CD4-positive, alpha-beta memory T cell (primary cell): ENCODE measurements around the gene RAP1A. TPM values are rescaled to one million over a fixed set of nuclear protein-coding genes. Genes with fewer than 3 reads are reported as not detected.
A peak's percentile ranks its signal among the peaks of the same experiment; 100 is the strongest.

ENCODE experiments used
- CTCF ChIA-PET: fragments of 350-600 bp; sonication (Branson Sonifier 250); formaldehyde crosslinking; loops from one replicate; lab custom pipeline; 2021; ENCODE audit warnings: inconsistent platforms; ENCODE audit not compliant: partially characterized antibody; lab: Charles Lee
- POLR2A ChIA-PET: fragments of 350-600 bp; sonication (Branson Sonifier 250); formaldehyde crosslinking; loops from one replicate; lab custom pipeline; 2021; ENCODE audit not compliant: partially characterized antibody; lab: Charles Lee
- DNase-seq, 5 donors: peaks; one replicate each; pipeline versions ENCODE4 v3.0.0 to v3.0.0-alpha.2; 2020 to 2022; ENCODE audit warnings: mixed read lengths in 1 of 5
- H3K27ac ChIP-seq: one replicate; pipeline ENCODE4 v1.7.0; 2013; ENCODE audit warnings: low read depth, low read length
- H3K27me3 ChIP-seq: 2 replicates; pipeline ENCODE4 v1.7.0; 2013; ENCODE audit warnings: mild to moderate bottlenecking, low read length, moderate library complexity; ENCODE audit not compliant: insufficient read depth
- H3K36me3 ChIP-seq: 2 replicates; pipeline ENCODE4 v1.7.0; 2013; ENCODE audit warnings: mild to moderate bottlenecking, low read length, moderate library complexity; ENCODE audit not compliant: insufficient read depth
- H3K4me1 ChIP-seq: 2 replicates; pipeline ENCODE4 v1.7.0; 2013; ENCODE audit warnings: mild to moderate bottlenecking, low read length, moderate library complexity; ENCODE audit not compliant: insufficient read depth
- H3K4me3 ChIP-seq, 2 donors: one replicate each; pipeline ENCODE4 v1.7.0; 2013; ENCODE audit warnings: low read length in 2 of 2, mild to moderate bottlenecking in 1 of 2
- H3K9me3 ChIP-seq, 2 donors: one replicate each; pipeline ENCODE4 v1.7.0; 2013; ENCODE audit warnings: low read length in 2 of 2, control low read depth in 1 of 2; ENCODE audit not compliant: control insufficient read depth in 1 of 2
- H3K27ac Mint-ChIP-seq, 7 donors: one replicate each; pipeline ENCODE4 v1.8.0; 2020 to 2021; ENCODE audit warnings: mixed read lengths in 7 of 7, mild to moderate bottlenecking in 6 of 7, inconsistent platforms in 3 of 7, moderate library complexity in 3 of 7
- H3K27me3 Mint-ChIP-seq, 2 donors: one replicate each; pipeline ENCODE4 v1.8.0; 2020 to 2021; ENCODE audit warnings: mixed read lengths in 2 of 2
- H3K36me3 Mint-ChIP-seq, 2 donors: one replicate each; pipeline ENCODE4 v1.8.0; 2020 to 2021; ENCODE audit warnings: mixed read lengths in 2 of 2, inconsistent platforms in 1 of 2, mild to moderate bottlenecking in 1 of 2
- H3K4me1 Mint-ChIP-seq, 4 donors: one replicate each; pipeline ENCODE4 v1.8.0; 2020 to 2021; ENCODE audit warnings: mixed read lengths in 4 of 4, mild to moderate bottlenecking in 1 of 4
- H3K4me3 Mint-ChIP-seq, 8 donors: one replicate each; pipeline ENCODE4 v1.8.0; 2020 to 2021; ENCODE audit warnings: mixed read lengths in 8 of 8, mild to moderate bottlenecking in 7 of 8, moderate library complexity in 6 of 8, inconsistent platforms in 3 of 8
- H3K9me3 Mint-ChIP-seq, 8 donors: one replicate each; pipeline ENCODE4 v1.8.0; 2020 to 2021; ENCODE audit warnings: mixed read lengths in 8 of 8, mild to moderate bottlenecking in 5 of 8, inconsistent platforms in 3 of 8, moderate library complexity in 1 of 8
- intact Hi-C: fragments of 100-400 bp; cut with micrococcal nuclease; formaldehyde crosslinking; loops from one replicate; pipeline ENCODE4 v1.15.1; 2023
- polyA plus RNA-seq, 2 donors: library from polyadenylated mRNA; unstranded; fragments of 300-500 nt; fragmentation: Illumina TruSeq; gene quantifications; one replicate each; pipeline ENCODE4 v1.2.3, GENCODE V29; 2021
- total RNA-seq, 2 experiments: library from RNA; stranded (reverse); gene quantifications; one replicate each; pipeline ENCODE4 v1.2.3, GENCODE V29; 2021

RAP1A gene
- total and polyA plus RNA-seq, 4 experiments from 2014 or later: 67.2 to 134 (median 108) TPM

- intact Hi-C loops: no loop called here
- no peaks in the 10 kb centered on the region for H3K36me3 Mint-ChIP-seq
- no peak overlapping the region for H3K27ac ChIP-seq
- peaks cover 3 to 10% (median 7%) of the 10 kb centered on the region in 4 donors for H3K4me1 Mint-ChIP-seq
- H3K4me3 Mint-ChIP-seq: no peak overlapping the region
- CTCF ChIA-PET: interaction anchor here (1.5 kb wide), 1 partner anchor 14 kb away, joined by 5 read pairs; no protein-coding TSS in a partner anchor
- no peaks in the 10 kb centered on the region for H3K9me3 ChIP-seq
- peak overlapping the region in 2 of 7 donors; percentile 52 to 59 for H3K27ac Mint-ChIP-seq
- no peaks in the 10 kb centered on the region for H3K36me3 ChIP-seq
- H3K27me3 Mint-ChIP-seq: peaks cover 0 to 8% of the 10 kb centered on the region in 2 donors
- peaks cover 10% of the 10 kb centered on the region for H3K4me1 ChIP-seq
- no peak for DNase-seq
- peaks cover 0 to 2% (median 0%) of the 10 kb centered on the region in 8 donors for H3K9me3 Mint-ChIP-seq
- H3K27me3 ChIP-seq: peaks cover 10% of the 10 kb centered on the region
- no peak overlapping the region for H3K4me3 ChIP-seq
- POLR2A ChIA-PET: no interaction called here
Observed at GRCh38 chr1:111733183-111733991, 113.8 kb downstream of the RAP1A start.

- H3K9me3 ChIP-seq: no peaks in the 10 kb centered on the region
- POLR2A ChIA-PET: no interaction called here
- H3K4me3 Mint-ChIP-seq: no peak overlapping the region
- intact Hi-C loops: no loop called here
- H3K9me3 Mint-ChIP-seq: peaks cover 0 to 2% (median 0%) of the 10 kb centered on the region in 8 donors
- H3K27me3 ChIP-seq: peaks cover 10% of the 10 kb centered on the region
- H3K36me3 ChIP-seq: no peaks in the 10 kb centered on the region
- H3K36me3 Mint-ChIP-seq: no peaks in the 10 kb centered on the region
- H3K27ac ChIP-seq: no peak overlapping the region
- peaks cover 0 to 11% of the 10 kb centered on the region in 2 donors for H3K27me3 Mint-ChIP-seq
- H3K27ac Mint-ChIP-seq: no peak overlapping the region
- H3K4me1 Mint-ChIP-seq: peaks cover 5 to 15% (median 11%) of the 10 kb centered on the region in 4 donors
- no peak overlapping the region for H3K4me3 ChIP-seq
- peaks cover 15% of the 10 kb centered on the region for H3K4me1 ChIP-seq
- no peak for DNase-seq
- CTCF ChIA-PET: interaction anchor here (1.5 to 1.6 kb wide), 2 partner anchors 11 to 13 kb away, joined by 3 to 5 read pairs; no protein-coding TSS in a partner anchor
Observed at GRCh38 chr1:111733992-111734341, 114.4 kb downstream of the RAP1A start.

GRCh38 chr1:111734426-111734825 lies 114.8 kb downstream of the RAP1A start:
- H3K27ac ChIP-seq: no peak overlapping the region
- no peak overlapping the region for H3K4me3 Mint-ChIP-seq
- peaks cover 10% of the 10 kb centered on the region for H3K27me3 ChIP-seq
- no peaks in the 10 kb centered on the region for H3K36me3 ChIP-seq
- ChIA-PET POLR2A (no interaction called here), CTCF (interaction anchor here (1.5 to 1.6 kb wide), 2 partner anchors 11 to 13 kb away, joined by 3 to 5 read pairs; no protein-coding TSS in a partner anchor)
- no peak overlapping the region for H3K27ac Mint-ChIP-seq
- H3K27me3 Mint-ChIP-seq: peaks cover 0 to 11% of the 10 kb centered on the region in 2 donors
- no peaks in the 10 kb centered on the region for H3K9me3 ChIP-seq
- H3K4me3 ChIP-seq: no peak overlapping the region
- peaks cover 0 to 2% (median 0%) of the 10 kb centered on the region in 8 donors for H3K9me3 Mint-ChIP-seq
- H3K4me1 Mint-ChIP-seq: peaks cover 5 to 15% (median 11%) of the 10 kb centered on the region in 4 donors
- peaks cover 15% of the 10 kb centered on the region for H3K4me1 ChIP-seq
- DNase-seq: no peak
- intact Hi-C loops: no loop called here
- no peaks in the 10 kb centered on the region for H3K36me3 Mint-ChIP-seq

- peaks cover 6 to 18% (median 12%) of the 10 kb centered on the region in 4 donors for H3K4me1 Mint-ChIP-seq
- Histone ChIP-seq H3K27me3 (peaks cover 10% of the 10 kb centered on the region), H3K4me3 (no peak overlapping the region), H3K9me3 (no peaks in the 10 kb centered on the region), H3K4me1 (peaks cover 20% of the 10 kb centered on the region), H3K36me3 (no peaks in the 10 kb centered on the region), H3K27ac (no peak overlapping the region)
- intact Hi-C loops: no loop called here
- ChIA-PET CTCF (interaction anchor here (1.5 to 1.6 kb wide), 2 partner anchors 12 to 13 kb away, joined by 3 to 5 read pairs; no protein-coding TSS in a partner anchor), POLR2A (no interaction called here)
- H3K27ac Mint-ChIP-seq: no peak overlapping the region
- H3K36me3 Mint-ChIP-seq: no peaks in the 10 kb centered on the region
- peaks cover 0 to 2% (median 0%) of the 10 kb centered on the region in 8 donors for H3K9me3 Mint-ChIP-seq
- no peak for DNase-seq
- H3K4me3 Mint-ChIP-seq: no peak overlapping the region
- H3K27me3 Mint-ChIP-seq: peaks cover 2 to 13% of the 10 kb centered on the region in 2 donors
Observed at GRCh38 chr1:111734856-111735255, 115.3 kb downstream of the RAP1A start.

- intact Hi-C loops: no loop called here
- no peak overlapping the region for H3K27ac ChIP-seq
- H3K4me1 Mint-ChIP-seq: peaks cover 8 to 21% (median 15%) of the 10 kb centered on the region in 4 donors
- no peaks in the 10 kb centered on the region for H3K36me3 Mint-ChIP-seq
- peaks cover 10% of the 10 kb centered on the region for H3K27me3 ChIP-seq
- H3K36me3 ChIP-seq: no peaks in the 10 kb centered on the region
- ChIA-PET POLR2A (no interaction called here), CTCF (interaction anchor here (1.6 to 4.9 kb wide), 3 partner anchors 12 to 21 kb away, joined by 3 to 31 read pairs (median 7); no protein-coding TSS in a partner anchor)
- H3K4me3 Mint-ChIP-seq: no peak overlapping the region
- H3K9me3 Mint-ChIP-seq: peaks cover 0 to 2% (median 0%) of the 10 kb centered on the region in 8 donors
- H3K9me3 ChIP-seq: no peaks in the 10 kb centered on the region
- H3K27ac Mint-ChIP-seq: no peak overlapping the region
- H3K27me3 Mint-ChIP-seq: peaks cover 3 to 15% of the 10 kb centered on the region in 2 donors
- no peak overlapping the region for H3K4me3 ChIP-seq
- no peak for DNase-seq
- H3K4me1 ChIP-seq: peaks cover 24% of the 10 kb centered on the region
Observed at GRCh38 chr1:111735321-111735720, 115.7 kb downstream of the RAP1A start.

GRCh38 chr1:111735858-111736544 lies 116.4 kb downstream of the RAP1A start:
- Histone ChIP-seq H3K27ac (no peak overlapping the region), H3K4me1 (peaks cover 28% of the 10 kb centered on the region), H3K27me3 (peaks cover 12% of the 10 kb centered on the region), H3K4me3 (no peak overlapping the region), H3K9me3 (no peaks in the 10 kb centered on the region), H3K36me3 (no peaks in the 10 kb centered on the region)
- Mint-ChIP-seq H3K4me1 (peaks cover 10 to 26% (median 16%) of the 10 kb centered on the region in 4 donors), H3K4me3 (no peak overlapping the region), H3K36me3 (no peaks in the 10 kb centered on the region), H3K27me3 (peaks cover 6 to 18% of the 10 kb centered on the region in 2 donors), H3K9me3 (peaks cover 0 to 2% (median 0%) of the 10 kb centered on the region in 8 donors), H3K27ac (no peak overlapping the region)
- intact Hi-C loops: no loop called here
- POLR2A ChIA-PET: interaction anchor here (5.5 kb wide), 1 partner anchor 20 kb away, joined by 47 read pairs; the partner anchor contains the start of gene DDX20
- DNase-seq: no peak
- CTCF ChIA-PET: interaction anchor here (1.4 to 4.9 kb wide), 3 partner anchors 11 to 21 kb away, joined by 3 to 31 read pairs (median 7); partner anchors contain the start of gene DDX20
